RCC 7860 (cell line): Measurements from ENCODE around the gene ATP2B2.
"Not testable (repeated sequence)": the region's sequence is repeated elsewhere in the genome, so short reads cannot be mapped to it uniquely, and the experiment has no call there.

Source experiments
- DNase-seq: peaks from one replicate; pipeline ENCODE4 v3.0.0-alpha.2; 2015; ENCODE audit warnings: low spot score
- FAIRE-seq: peaks from 2 replicates; lab custom pipeline; 2012; peaks lifted over from hg19 to GRCh38; lab: Jason Lieb, UNC

The ATP2B2 gene

GRCh38 chr3:10312861-10313260 lies 192.5 kb downstream of the ATP2B2 start:
- FAIRE-seq (no peak), DNase-seq (no peak)

- no peak for FAIRE-seq
Measured at GRCh38 chr3:10312391-10312790, 193.0 kb downstream of the ATP2B2 start.

DNA sequence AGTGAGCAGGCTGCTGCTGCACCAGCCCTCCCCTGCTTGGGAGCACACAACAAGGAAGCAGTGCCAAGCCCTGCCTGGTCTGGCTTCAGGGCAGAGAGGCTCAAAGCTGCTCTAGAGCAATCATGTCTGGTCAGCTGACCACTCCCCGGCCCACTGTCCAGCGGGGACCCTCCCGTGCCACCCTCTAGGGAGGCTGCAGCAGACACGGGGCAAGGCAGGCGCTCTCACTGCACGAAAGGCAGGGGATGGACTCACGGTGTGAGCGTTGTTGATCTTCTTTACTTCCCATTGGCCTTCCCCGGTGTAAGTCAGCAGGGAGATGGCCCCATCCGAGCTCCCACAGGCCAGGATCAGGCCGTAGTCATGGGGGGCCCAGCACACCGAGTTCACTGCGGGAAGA lies 193.7 kb downstream of the ATP2B2 start:
- no peak for FAIRE-seq
- no peak for DNase-seq

More at GRCh38 chr3:10312391-10312790, 193.0 kb downstream of the ATP2B2 start:
- DNase-seq = no peak

- DNase-seq = no peak
- FAIRE-seq = no peak
Measured at GRCh38 chr3:10310578-10310977, 194.8 kb downstream of the ATP2B2 start.

GRCh38 chr3:10309736-10310135 lies 195.7 kb downstream of the ATP2B2 start:
- no peak for DNase-seq
- no peak for FAIRE-seq

GRCh38 chr3:10308678-10309077 lies 196.7 kb downstream of the ATP2B2 start:
- DNase-seq (no peak), FAIRE-seq (no peak)

DNA sequence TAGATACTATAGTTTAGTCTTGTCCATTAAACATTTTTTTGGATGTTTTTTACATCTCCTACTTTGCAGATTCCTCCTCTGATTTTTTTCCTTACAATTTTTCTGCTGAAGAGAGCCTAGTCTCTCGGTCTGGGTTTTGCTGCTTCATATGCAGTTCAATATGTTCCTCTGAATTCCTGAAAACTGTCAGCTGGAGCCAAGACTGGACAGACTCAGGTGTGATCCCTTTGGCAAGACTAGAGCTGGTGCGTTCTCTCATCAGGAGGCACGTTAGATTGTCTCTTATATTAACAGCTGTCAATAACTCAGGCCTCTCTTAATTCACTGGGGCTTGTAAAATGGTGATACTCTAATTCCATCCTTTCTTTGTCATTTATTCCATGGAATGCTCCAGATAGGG lies 199.2 kb downstream of the ATP2B2 start:
- DNase-seq = no peak
- no peak for FAIRE-seq

GRCh38 chr3:10305331-10305902 lies 200.0 kb downstream of the ATP2B2 start:
- no peak for FAIRE-seq
- DNase-seq = no peak

DNA sequence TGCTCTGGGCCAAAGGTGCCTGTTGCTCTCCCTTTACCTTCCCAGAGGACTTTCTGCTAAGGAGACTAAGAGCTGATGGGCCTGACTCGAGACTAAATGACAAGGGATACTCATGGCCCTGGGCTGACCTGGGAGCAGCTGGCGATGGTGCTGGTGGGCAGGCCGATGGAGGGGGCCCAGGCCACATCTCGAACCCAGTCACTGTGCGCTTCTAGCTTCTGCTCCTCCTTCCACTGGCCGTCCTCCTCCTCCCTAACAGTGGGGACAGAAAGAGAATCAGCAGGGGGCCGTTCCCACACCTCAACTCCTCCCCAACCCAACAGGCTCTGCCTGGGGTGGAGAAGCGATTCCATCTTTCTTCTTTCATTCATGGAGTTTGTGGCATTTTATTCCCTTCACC lies 200.5 kb downstream of the ATP2B2 start:
- FAIRE-seq (no peak), DNase-seq (no peak)

DNA sequence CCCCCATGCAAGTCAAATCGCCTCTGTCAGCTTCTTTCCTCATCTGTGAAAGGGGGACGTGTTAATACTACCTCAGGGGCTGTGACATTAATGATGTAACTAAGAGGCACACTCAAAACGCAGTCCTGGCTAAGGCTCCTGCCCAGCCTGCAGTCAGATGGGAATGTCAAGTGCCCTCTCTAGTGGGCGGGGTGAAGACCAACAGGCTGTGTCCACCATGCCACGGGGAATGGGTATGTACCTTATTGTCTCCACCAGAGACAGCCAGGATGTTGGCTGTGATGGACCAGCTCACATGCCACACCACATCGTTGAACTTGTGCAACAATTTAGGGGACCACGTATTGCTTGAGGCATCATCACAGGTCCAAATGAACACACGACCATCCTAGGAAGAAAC lies 201.6 kb downstream of the ATP2B2 start:
- DNase-seq = no peak
- no peak for FAIRE-seq

DNA sequence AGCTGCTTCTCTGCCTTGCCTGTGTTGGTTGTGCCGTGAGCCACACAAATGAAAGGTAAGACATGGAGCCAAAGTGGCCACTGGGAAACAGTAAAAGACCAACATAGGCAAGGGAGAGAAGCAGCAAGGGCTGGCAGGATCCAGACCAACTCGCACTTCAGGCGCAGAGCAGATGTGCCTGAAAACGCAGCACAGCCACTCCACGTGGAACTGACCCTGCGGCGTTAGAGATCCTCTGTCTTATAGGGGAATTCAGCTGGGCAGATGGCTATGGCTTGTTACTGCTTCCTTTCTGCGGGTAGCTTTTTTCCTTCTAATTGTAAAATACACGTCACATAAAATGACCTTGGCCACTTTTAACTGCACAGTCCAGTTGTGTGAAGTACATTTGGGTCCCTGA lies 202.3 kb downstream of the ATP2B2 start:
- DNase-seq (no peak), FAIRE-seq (no peak)

DNA sequence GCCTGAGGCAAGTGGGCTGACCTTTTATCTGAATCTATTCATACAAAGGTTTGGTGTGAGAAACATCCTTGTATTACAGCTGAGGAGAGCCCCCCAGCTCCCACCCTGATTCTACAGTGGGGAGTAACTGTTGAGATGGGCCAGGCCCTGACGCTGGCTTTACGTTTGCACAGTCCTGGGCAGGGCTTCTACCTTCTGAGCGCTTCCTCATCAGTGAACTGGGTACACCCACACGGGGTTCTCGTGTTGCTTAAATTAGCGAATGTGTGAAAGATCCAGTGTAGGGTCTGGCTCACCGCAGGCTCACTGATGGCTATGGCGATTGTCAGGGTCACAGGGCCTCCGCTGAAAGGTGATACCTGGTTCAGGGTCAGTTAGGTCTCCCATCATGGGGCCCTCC lies 205.3 kb downstream of the ATP2B2 start:
- FAIRE-seq = no peak
- no peak for DNase-seq

GRCh38 chr3:10299679-10300078 lies 205.7 kb downstream of the ATP2B2 start:
- no peak for FAIRE-seq
- DNase-seq = no peak

DNA sequence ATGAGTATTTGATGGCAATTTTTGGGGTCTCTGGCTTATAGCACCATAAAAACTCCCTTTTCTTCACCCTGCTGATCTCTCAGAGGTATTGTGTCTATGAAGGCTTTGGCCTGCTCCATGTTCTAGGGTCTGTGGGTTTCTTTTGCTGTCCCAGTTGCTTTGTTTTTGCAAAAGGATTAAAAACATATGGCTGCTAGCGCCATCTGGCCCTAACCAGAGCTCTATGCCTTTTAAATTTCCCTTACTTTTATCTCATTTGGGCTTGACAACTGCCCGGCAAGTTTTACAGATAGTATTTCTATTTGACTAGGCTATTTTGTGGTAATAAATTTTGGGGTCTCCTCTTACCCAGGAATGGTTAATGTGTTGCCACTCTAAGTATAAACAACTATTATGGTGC lies 206.2 kb downstream of the ATP2B2 start:
- no peak for FAIRE-seq

DNA sequence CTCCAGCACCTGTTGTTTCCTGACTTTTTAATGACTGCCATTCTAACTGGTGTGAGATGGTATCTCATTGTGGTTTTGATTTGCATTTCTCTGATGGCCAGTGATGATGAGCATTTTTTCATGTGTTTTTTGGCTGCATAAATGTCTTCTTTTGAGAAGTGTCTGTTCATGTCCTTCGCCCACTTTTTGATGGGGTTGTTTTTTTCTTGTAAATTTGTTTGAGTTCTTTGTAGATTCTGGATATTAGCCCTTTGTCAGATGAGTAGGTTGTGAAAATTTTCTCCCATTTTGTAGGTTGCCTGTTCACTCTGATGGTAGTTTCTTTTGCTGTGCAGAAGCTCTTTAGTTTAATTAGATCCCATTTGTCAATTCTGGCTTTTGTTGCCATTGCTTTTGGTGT lies 207.3 kb downstream of the ATP2B2 start:
- not testable (repeated sequence) for FAIRE-seq

More for the DNA sequence above, 206.2 kb downstream of the ATP2B2 start:
- no peak for DNase-seq

DNA sequence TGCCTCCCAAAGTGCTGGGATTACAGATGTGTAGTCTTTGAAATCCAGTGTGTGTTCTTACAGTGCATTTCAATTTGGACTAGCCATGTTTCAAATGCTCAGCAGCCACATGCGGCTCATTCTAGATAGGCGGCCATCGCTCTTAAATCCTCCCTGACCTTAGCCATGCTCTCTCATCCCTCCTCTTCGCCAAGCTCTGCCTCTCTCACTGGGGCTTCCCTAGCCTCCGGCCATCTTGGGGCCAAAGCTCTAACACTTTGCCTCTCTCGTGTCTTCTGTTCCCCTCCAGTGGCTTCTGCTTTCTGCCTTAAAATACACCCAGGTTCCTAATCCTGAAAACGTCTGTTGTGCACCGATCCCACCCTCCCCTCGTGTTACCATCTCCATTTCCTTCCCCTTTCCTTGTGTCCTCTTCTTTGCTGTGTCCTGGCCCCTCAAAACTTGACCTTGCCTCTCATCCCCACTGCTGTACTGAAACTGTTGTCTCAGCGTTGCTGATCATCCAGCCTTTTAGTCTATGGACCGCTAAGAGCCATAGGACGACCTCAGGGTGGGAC lies 211.3 kb downstream of the ATP2B2 start:
- FAIRE-seq (no peak), DNase-seq (no peak)

More for the DNA sequence above, 207.3 kb downstream of the ATP2B2 start:
- not testable (repeated sequence) for DNase-seq

GRCh38 chr3:10292505-10293419 lies 212.6 kb downstream of the ATP2B2 start, which contains the start of gene GHRL:
Gene GHRL, minus strand, starts transcription at chr3:10292947. Its CDS starts 2,767 bp downstream, at chr3:10290180.
- FAIRE-seq (no peak), DNase-seq (no peak)

DNA sequence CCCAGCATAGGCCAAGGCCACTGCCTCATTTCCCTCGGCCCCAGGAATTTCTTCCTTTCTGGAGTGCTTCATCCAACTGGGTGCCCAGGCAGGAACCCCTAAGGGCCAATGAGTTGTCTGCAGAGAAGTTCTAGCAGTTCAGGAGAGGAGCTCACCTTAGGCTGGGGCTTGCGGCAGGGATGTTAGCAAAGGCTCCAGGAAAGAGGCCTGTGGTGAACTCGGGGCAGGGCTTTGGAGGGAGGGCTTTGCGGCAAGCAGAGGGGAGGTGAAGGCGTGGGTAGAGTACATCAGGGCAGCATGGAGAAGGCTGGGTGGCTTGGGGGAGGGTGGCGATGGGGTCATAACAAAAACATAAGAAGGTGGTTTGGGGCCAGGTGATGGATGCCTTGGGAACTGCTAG lies 213.7 kb downstream of the ATP2B2 start:
- FAIRE-seq = no peak
- no peak for DNase-seq

- DNase-seq (no peak), FAIRE-seq (no peak)
Measured at GRCh38 chr3:10290481-10291176, 214.8 kb downstream of the ATP2B2 start.

- no peak for DNase-seq
- FAIRE-seq = no peak
Measured at GRCh38 chr3:10289787-10290355, 215.5 kb downstream of the ATP2B2 start.

DNA sequence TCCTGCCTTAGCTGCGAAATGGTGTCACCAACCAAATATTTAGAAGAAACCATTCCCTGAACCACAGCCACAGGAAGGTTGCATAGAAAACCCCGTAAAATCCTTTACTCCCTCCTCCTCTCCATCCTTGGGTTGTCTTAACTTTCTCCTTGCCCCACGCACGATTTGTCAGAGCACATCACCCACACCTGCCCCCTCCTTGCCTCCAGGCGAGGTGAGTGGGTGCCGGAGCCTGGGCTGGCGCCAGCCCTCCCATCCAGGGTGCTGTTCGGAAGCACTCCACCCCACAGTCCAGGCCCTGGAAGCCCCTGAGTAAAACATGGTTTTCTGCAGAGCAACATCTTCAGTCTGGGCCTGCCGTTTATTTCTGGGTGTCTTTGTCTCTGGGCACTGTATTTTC lies 216.3 kb downstream of the ATP2B2 start:
- DNase-seq (no peak), FAIRE-seq (no peak)
